C4-2B (cell line): ENCODE measurements around the gene XXYLT1.

Source experiments
- CTCF ChIP-seq: fragments of 450-650 bp; conservative IDR thresholded peaks from 2 replicates; pipeline ENCODE4 v1.5.1; 2017; ENCODE audit warnings: mild to moderate bottlenecking
- ZFX ChIP-seq: fragments of 450-650 bp; IDR thresholded peaks from 2 replicates; pipeline ENCODE4 v1.6.1; 2017

- no peak for TF ChIP-seq CTCF
- no peak for TF ChIP-seq ZFX
Measured at GRCh38 chr3:195057716-195058115, 213.2 kb downstream of the XXYLT1 start.
